Measurements from ENCODE around the gene POLE.

POLE gene

GRCh38 chr12:132593938-132594358 lies 93.2 kb downstream of the POLE start:
- DNase-seq (ENCODE audit: low read depth) = peak; percentile 98

- DNase-seq (ENCODE audit: low read depth) = no peak
These were observed 93.6 kb downstream of the POLE start for GRCh38 chr12:132593521-132593920.

GRCh38 chr12:132593071-132593470 lies 94.1 kb downstream of the POLE start:
- no peak for DNase-seq (ENCODE audit: low read depth)

- no peak for DNase-seq (ENCODE audit: low read depth)
These were observed 94.7 kb downstream of the POLE start for GRCh38 chr12:132592282-132592970.

GRCh38 chr12:132591107-132591935 lies 95.8 kb downstream of the POLE start:
- DNase-seq (ENCODE audit: low read depth) = no peak

GRCh38 chr12:132588821-132589669 lies 98.1 kb downstream of the POLE start:
- DNase-seq (ENCODE audit: low read depth) = peak; percentile 6

- no peak for DNase-seq (ENCODE audit: low read depth)
These were observed 98.8 kb downstream of the POLE start for GRCh38 chr12:132588319-132588718.

GRCh38 chr12:132587781-132588180 lies 99.4 kb downstream of the POLE start:
- DNase-seq (ENCODE audit: low read depth) = no peak

GRCh38 chr12:132586929-132587328 lies 100.2 kb downstream of the POLE start:
- DNase-seq (ENCODE audit: low read depth) = no peak

GRCh38 chr12:132585177-132585576 lies 102.0 kb downstream of the POLE start:
- no peak for DNase-seq (ENCODE audit: low read depth)

GRCh38 chr12:132584429-132584828 lies 102.7 kb downstream of the POLE start:
- DNase-seq (ENCODE audit: low read depth) = no peak

GRCh38 chr12:132583736-132584135 lies 103.4 kb downstream of the POLE start:
- DNase-seq (ENCODE audit: low read depth) = no peak

- no peak for DNase-seq (ENCODE audit: low read depth)
These were observed 103.8 kb downstream of the POLE start for GRCh38 chr12:132583411-132583710.

GRCh38 chr12:132582582-132583410 lies 104.3 kb downstream of the POLE start:
- no peak for DNase-seq (ENCODE audit: low read depth)

GRCh38 chr12:132582058-132582420 lies 105.1 kb downstream of the POLE start:
- DNase-seq (ENCODE audit: low read depth) = no peak

- no peak for DNase-seq (ENCODE audit: low read depth)
These were observed 105.6 kb downstream of the POLE start for GRCh38 chr12:132581348-132582057.

- no peak for DNase-seq (ENCODE audit: low read depth)
These were observed 106.3 kb downstream of the POLE start for GRCh38 chr12:132580701-132581292.

GRCh38 chr12:132579744-132580143 lies 107.4 kb downstream of the POLE start:
- no peak for DNase-seq (ENCODE audit: low read depth)

GRCh38 chr12:132578826-132579225 lies 108.3 kb downstream of the POLE start:
- DNase-seq (ENCODE audit: low read depth) = no peak

GRCh38 chr12:132578118-132578517 lies 109.0 kb downstream of the POLE start:
- DNase-seq (ENCODE audit: low read depth) = no peak
